Trophoblast cell (in vitro differentiated cells and primary cell): Measurements from ENCODE around the gene STKLD1.

ENCODE experiments used
- DNase-seq, 2 donors: peaks; one replicate each; pipeline ENCODE4 v3.0.0-alpha.2; 2016
- H2AFZ ChIP-seq: 2 replicates; pipeline ENCODE4 v1.6.1; 2013; ENCODE audit warnings: low read length, moderate library complexity, mild to moderate bottlenecking; ENCODE audit not compliant: insufficient read depth, poor library complexity
- H2AK5ac ChIP-seq: 2 replicates; pipeline ENCODE4 v1.6.1; 2013; ENCODE audit warnings: mild to moderate bottlenecking, low read length
- H2BK120ac ChIP-seq: 2 replicates; pipeline ENCODE4 v1.6.1; 2013; ENCODE audit warnings: low read length, mild to moderate bottlenecking, moderate library complexity; ENCODE audit not compliant: insufficient read depth, poor library complexity
- H2BK12ac ChIP-seq: 2 replicates; pipeline ENCODE4 v1.6.1; 2013; ENCODE audit warnings: mild to moderate bottlenecking, low read length, moderate library complexity
- H2BK5ac ChIP-seq: 2 replicates; pipeline ENCODE4 v1.6.1; 2013; ENCODE audit warnings: low read length, low read depth, moderate library complexity, mild to moderate bottlenecking; ENCODE audit not compliant: poor library complexity
- H3K14ac ChIP-seq: 2 replicates; pipeline ENCODE4 v1.6.1; 2013; ENCODE audit warnings: mild to moderate bottlenecking, low read length
- H3K18ac ChIP-seq: 2 replicates; pipeline ENCODE4 v1.6.1; 2013; ENCODE audit warnings: mild to moderate bottlenecking, low read length
- H3K23ac ChIP-seq: 2 replicates; pipeline ENCODE4 v1.6.1; 2013; ENCODE audit warnings: low read length
- H3K27ac ChIP-seq: 2 replicates; pipeline ENCODE4 v1.5.1; 2013; ENCODE audit warnings: low read depth, mild to moderate bottlenecking, inconsistent platforms, low read length, moderate library complexity
- H3K27me3 ChIP-seq: 2 replicates; pipeline ENCODE4 v1.6.1; 2013; ENCODE audit warnings: inconsistent platforms, mild to moderate bottlenecking, low read length, moderate library complexity; ENCODE audit not compliant: insufficient read depth
- H3K36me3 ChIP-seq, 2 experiments: 1 replicate in 1 of 2; 2 replicates in 1 of 2; pipeline ENCODE4 v1.6.1; 2013; ENCODE audit warnings: low read length in 2 of 2, mild to moderate bottlenecking in 2 of 2, moderate library complexity in 1 of 2; ENCODE audit not compliant: insufficient read depth in 2 of 2, control insufficient read depth in 1 of 2
- H3K4ac ChIP-seq: 2 replicates; pipeline ENCODE4 v1.6.1; 2013; ENCODE audit warnings: low read depth, mild to moderate bottlenecking, low read length, moderate library complexity
- H3K4me1 ChIP-seq, 2 experiments: 1 replicate in 1 of 2; 2 replicates in 1 of 2; pipeline ENCODE4 v1.6.1; 2013; ENCODE audit warnings: low read length in 2 of 2, mild to moderate bottlenecking in 2 of 2, moderate library complexity in 1 of 2; ENCODE audit not compliant: insufficient read depth in 2 of 2, control insufficient read depth in 1 of 2
- H3K4me2 ChIP-seq: 2 replicates; pipeline ENCODE4 v1.6.1; 2013; ENCODE audit warnings: inconsistent platforms, mild to moderate bottlenecking, low read length, moderate library complexity
- H3K4me3 ChIP-seq: 2 replicates; pipeline ENCODE4 v1.5.1; 2013; ENCODE audit warnings: mild to moderate bottlenecking, low read depth, low read length, inconsistent platforms
- H3K79me1 ChIP-seq: one replicate; pipeline ENCODE4 v1.6.1; 2013; ENCODE audit warnings: low read length
- H3K79me2 ChIP-seq: 2 replicates; pipeline ENCODE4 v1.6.1; 2013; ENCODE audit warnings: low read length, mild to moderate bottlenecking; ENCODE audit not compliant: control insufficient read depth, insufficient read depth, poor library complexity
- H3K9ac ChIP-seq: 2 replicates; pipeline ENCODE4 v1.6.1; 2013; ENCODE audit warnings: mild to moderate bottlenecking, low read length
- H3K9me3 ChIP-seq: 2 replicates; pipeline ENCODE4 v1.6.1; 2013; ENCODE audit warnings: low read depth, mild to moderate bottlenecking, control low read depth, inconsistent platforms, low read length; ENCODE audit not compliant: insufficient read depth
- H4K12ac ChIP-seq: 2 replicates; pipeline ENCODE4 v1.6.1; 2013; ENCODE audit warnings: low read depth, mild to moderate bottlenecking, low read length, moderate library complexity
- H4K8ac ChIP-seq: 2 replicates; pipeline ENCODE4 v1.6.1; 2013; ENCODE audit warnings: low read depth, mild to moderate bottlenecking, low read length, moderate library complexity
- H4K91ac ChIP-seq: one replicate; pipeline ENCODE4 v1.6.1; 2013; ENCODE audit warnings: low read depth, mild to moderate bottlenecking, low read length, moderate library complexity
- WGBS: extraction: QIAGEN DNeasy Blood & Tissue Kit; methylation state at CpG from one replicate; pipeline ENCODE4 v1.1.7; 2013; ENCODE audit warnings: missing lambda C conversion rate; ENCODE audit not compliant: insufficient read length, insufficient coverage; ENCODE audit errors: extremely low coverage; 5-methylcytosine and 5-hydroxymethylcytosine counted together

STKLD1 gene

GRCh38 chr9:133402689-133403088, 26.5 kb downstream of the STKLD1 start:
- H3K23ac ChIP-seq = no peak overlapping the region
- no peak overlapping the region for H2BK120ac ChIP-seq
- H3K27me3 ChIP-seq = no peaks in the 10 kb centered on the region
- no peak overlapping the region for H3K14ac ChIP-seq
- no peak overlapping the region for H3K4me2 ChIP-seq
- no peak overlapping the region for H4K12ac ChIP-seq
- no peak overlapping the region for H2AFZ ChIP-seq
- H2AK5ac ChIP-seq = no peak overlapping the region
- no peak overlapping the region for H3K18ac ChIP-seq
- no peak overlapping the region for H2BK5ac ChIP-seq
- no peak overlapping the region for H2BK12ac ChIP-seq
- H3K79me1 ChIP-seq = no peaks in the 10 kb centered on the region
- no CpG with 5 or more reads among the region's 7 CpGs for WGBS
- peaks cover 42 to 50% of the 10 kb centered on the region in 2 experiments for H3K36me3 ChIP-seq
- no peak overlapping the region for H3K9ac ChIP-seq
- H3K79me2 ChIP-seq = no peaks in the 10 kb centered on the region
- no peak overlapping the region for H3K27ac ChIP-seq
- H4K8ac ChIP-seq = no peak overlapping the region
- no peak for DNase-seq
- no peaks in the 10 kb centered on the region for H3K4me1 ChIP-seq
- no peak overlapping the region for H3K4ac ChIP-seq
- H3K9me3 ChIP-seq = no peaks in the 10 kb centered on the region
- no peak overlapping the region for H3K4me3 ChIP-seq
- H4K91ac ChIP-seq = no peak overlapping the region

- H3K18ac ChIP-seq = no peak overlapping the region
- H3K9ac ChIP-seq = no peak overlapping the region
- WGBS = no CpG with 5 or more reads among the region's 16 CpGs
- peaks cover 46 to 56% of the 10 kb centered on the region in 2 experiments for H3K36me3 ChIP-seq
- H2BK12ac ChIP-seq = no peak overlapping the region
- H3K14ac ChIP-seq = no peak overlapping the region
- DNase-seq = peak in 1 of 2 donors; percentile 51
- H3K79me2 ChIP-seq = no peaks in the 10 kb centered on the region
- no peak overlapping the region for H3K4me3 ChIP-seq
- H3K79me1 ChIP-seq = no peaks in the 10 kb centered on the region
- H3K23ac ChIP-seq = no peak overlapping the region
- no peak overlapping the region for H4K12ac ChIP-seq
- H3K4me2 ChIP-seq = no peak overlapping the region
- no peak overlapping the region for H3K4ac ChIP-seq
- no peak overlapping the region for H4K91ac ChIP-seq
- H2AK5ac ChIP-seq = no peak overlapping the region
- no peaks in the 10 kb centered on the region for H3K27me3 ChIP-seq
- no peak overlapping the region for H2BK5ac ChIP-seq
- H4K8ac ChIP-seq = no peak overlapping the region
- no peak overlapping the region for H2BK120ac ChIP-seq
- H2AFZ ChIP-seq = no peak overlapping the region
- no peak overlapping the region for H3K27ac ChIP-seq
- H3K9me3 ChIP-seq = no peaks in the 10 kb centered on the region
- no peaks in the 10 kb centered on the region for H3K4me1 ChIP-seq
Measured at GRCh38 chr9:133403766-133404453, 27.7 kb downstream of the STKLD1 start.

- Histone ChIP-seq H3K9me3 (no peaks in the 10 kb centered on the region), H3K79me1 (no peaks in the 10 kb centered on the region), H4K12ac (no peak overlapping the region), H2AK5ac (no peak overlapping the region), H3K27me3 (no peaks in the 10 kb centered on the region), H3K9ac (no peak overlapping the region), H3K4me1 (no peaks in the 10 kb centered on the region), H3K27ac (no peak overlapping the region), H2BK12ac (no peak overlapping the region), H3K79me2 (no peaks in the 10 kb centered on the region), H4K8ac (no peak overlapping the region), H2BK5ac (no peak overlapping the region), H3K36me3 (peaks cover 48 to 56% of the 10 kb centered on the region in 2 experiments), H3K14ac (no peak overlapping the region), H2BK120ac (no peak overlapping the region), H3K4me2 (no peak overlapping the region), H3K23ac (no peak overlapping the region), H3K18ac (no peak overlapping the region), H4K91ac (no peak overlapping the region), H2AFZ (no peak overlapping the region), H3K4ac (no peak overlapping the region), H3K4me3 (no peak overlapping the region)
- WGBS = no CpG with 5 or more reads among the region's 12 CpGs
- no peak for DNase-seq
Measured at GRCh38 chr9:133404454-133405002, 28.4 kb downstream of the STKLD1 start.

- no peak overlapping the region for H4K12ac ChIP-seq
- H3K27me3 ChIP-seq = no peaks in the 10 kb centered on the region
- no peak for DNase-seq
- no peaks in the 10 kb centered on the region for H3K9me3 ChIP-seq
- H2AFZ ChIP-seq = no peak overlapping the region
- no peak overlapping the region for H2BK12ac ChIP-seq
- no peak overlapping the region for H3K14ac ChIP-seq
- no peak overlapping the region for H3K18ac ChIP-seq
- WGBS = no CpG with 5 or more reads among the region's 19 CpGs
- no peak overlapping the region for H2BK5ac ChIP-seq
- H3K27ac ChIP-seq = no peak overlapping the region
- H3K79me2 ChIP-seq = no peaks in the 10 kb centered on the region
- H3K79me1 ChIP-seq = no peaks in the 10 kb centered on the region
- H4K8ac ChIP-seq = no peak overlapping the region
- H3K36me3 ChIP-seq = peaks cover 55 to 65% of the 10 kb centered on the region in 2 experiments
- no peak overlapping the region for H3K9ac ChIP-seq
- H3K4me1 ChIP-seq = no peaks in the 10 kb centered on the region
- no peak overlapping the region for H3K4me2 ChIP-seq
- H3K4ac ChIP-seq = no peak overlapping the region
- H2AK5ac ChIP-seq = no peak overlapping the region
- H3K23ac ChIP-seq = no peak overlapping the region
- no peak overlapping the region for H4K91ac ChIP-seq
- H3K4me3 ChIP-seq = no peak overlapping the region
- H2BK120ac ChIP-seq = no peak overlapping the region
Measured at GRCh38 chr9:133405508-133406438, 29.6 kb downstream of the STKLD1 start.
